HepG2 (cell line): ENCODE data around the gene OR6S1. TPM values are rescaled to one million over a fixed set of nuclear protein-coding genes. Genes with fewer than 3 reads are reported as not detected.
A peak's percentile ranks its signal among the peaks of the same experiment; 100 is the strongest.

Experiments
- ARNT ChIP-seq: fragments of 450-650 bp; IDR thresholded peaks from 2 replicates; pipeline ENCODE4 v1.6.1; 2017
- PAWR ChIP-seq: sonication (generic); formaldehyde crosslinking; IDR thresholded peaks from 2 replicates; pipeline ENCODE4 v1.4.0; 2020; ENCODE audit warnings: missing genetic modification reagents, mild to moderate bottlenecking, borderline replicate concordance
- PHF21A ChIP-seq: sonication (generic); formaldehyde crosslinking; IDR thresholded peaks from 2 replicates; pipeline ENCODE4 v1.5.0; 2020; ENCODE audit warnings: mild to moderate bottlenecking, missing genetic modification reagents
- SIX1 ChIP-seq: sonication (generic); formaldehyde crosslinking; IDR thresholded peaks from 2 replicates; pipeline ENCODE4 v1.4.0; 2020; ENCODE audit warnings: missing genetic modification reagents, borderline replicate concordance
- U2AF2 ChIP-seq: fragments of 200-400 bp; formaldehyde crosslinking; IDR thresholded peaks from 2 replicates; pipeline ENCODE4 v1.6.1; 2017; ENCODE audit warnings: low read depth, mild to moderate bottlenecking, low read length
- ZBED4 ChIP-seq: sonication (generic); formaldehyde crosslinking; IDR thresholded peaks from 2 replicates; pipeline ENCODE4 v1.4.0; 2020; ENCODE audit warnings: missing genetic modification reagents, borderline replicate concordance
- ZC3H13 ChIP-seq: sonication (generic); formaldehyde crosslinking; IDR thresholded peaks from 2 replicates; pipeline ENCODE4 v1.8.1; 2023; ENCODE audit warnings: mild to moderate bottlenecking, missing genetic modification reagents, moderate library complexity
- ZFP36 ChIP-seq: fragments of 150-350 bp; IDR thresholded peaks from 2 replicates; pipeline ENCODE4 v1.6.1; 2018; ENCODE audit warnings: borderline replicate concordance, low read length, low read depth; ENCODE audit not compliant: partially characterized antibody
- ZNF382 ChIP-seq: sonication (generic); formaldehyde crosslinking; IDR thresholded peaks from 2 replicates; pipeline ENCODE4 v1.5.0; 2020; ENCODE audit warnings: missing genetic modification reagents, mild to moderate bottlenecking, borderline replicate concordance
- ZNF670 ChIP-seq: sonication (generic); formaldehyde crosslinking; IDR thresholded peaks from 2 replicates; pipeline ENCODE4 v1.8.0; 2022; ENCODE audit warnings: mild to moderate bottlenecking, missing genetic modification reagents, borderline replicate concordance
- polyA plus RNA-seq, 8 experiments: library from polyadenylated mRNA; depleted of rRNA in 3 of 8; stranded (reverse) in 7 of 8; unstranded in 1 of 8; fragments of >200 nt; fragmentation: Illumina TruSeq in 4 of 8; extraction: Trizol in 4 of 8; gene quantifications; 2 replicates each; pipeline versions ENCODE4 v1.2.1 to v1.2.3, GENCODE V29; 2011 to 2016; ENCODE audit warnings: low read depth in 4 of 8, missing spikeins in 1 of 8, mixed read lengths in 1 of 8; ENCODE audit not compliant: insufficient read depth in 1 of 8
- total RNA-seq, 5 experiments: library from RNA; depleted of rRNA; stranded (reverse); fragments of >200 nt; fragmentation: Illumina TruSeq; extraction: Trizol; gene quantifications; 2 replicates each; pipeline ENCODE4 v1.2.3, GENCODE V29; 2016; ENCODE audit warnings: low read depth in 1 of 5
- TF ChIP-seq, protein P1 (sequence below): sonication (generic); formaldehyde crosslinking; IDR thresholded peaks from 2 replicates; pipeline ENCODE4 v1.4.0; 2020; ENCODE audit warnings: mild to moderate bottlenecking, missing genetic modification reagents
- TF ChIP-seq, protein P2 (sequence below): sonication (generic); formaldehyde crosslinking; IDR thresholded peaks from 2 replicates; pipeline ENCODE4 v1.8.0; 2023; ENCODE audit warnings: mild to moderate bottlenecking, missing genetic modification reagents
- TF ChIP-seq, protein P3 (sequence below): sonication (generic); formaldehyde crosslinking; conservative IDR thresholded peaks from 2 replicates; pipeline ENCODE4 v1.5.0; 2020; ENCODE audit warnings: missing genetic modification reagents

The OR6S1 gene
- total and polyA plus RNA-seq, 2 of the 13 experiments (the other 11 are each of a cell fraction or from before 2014, with no cell fraction given), result 0.09 TPM; not detected in 1

DNA sequence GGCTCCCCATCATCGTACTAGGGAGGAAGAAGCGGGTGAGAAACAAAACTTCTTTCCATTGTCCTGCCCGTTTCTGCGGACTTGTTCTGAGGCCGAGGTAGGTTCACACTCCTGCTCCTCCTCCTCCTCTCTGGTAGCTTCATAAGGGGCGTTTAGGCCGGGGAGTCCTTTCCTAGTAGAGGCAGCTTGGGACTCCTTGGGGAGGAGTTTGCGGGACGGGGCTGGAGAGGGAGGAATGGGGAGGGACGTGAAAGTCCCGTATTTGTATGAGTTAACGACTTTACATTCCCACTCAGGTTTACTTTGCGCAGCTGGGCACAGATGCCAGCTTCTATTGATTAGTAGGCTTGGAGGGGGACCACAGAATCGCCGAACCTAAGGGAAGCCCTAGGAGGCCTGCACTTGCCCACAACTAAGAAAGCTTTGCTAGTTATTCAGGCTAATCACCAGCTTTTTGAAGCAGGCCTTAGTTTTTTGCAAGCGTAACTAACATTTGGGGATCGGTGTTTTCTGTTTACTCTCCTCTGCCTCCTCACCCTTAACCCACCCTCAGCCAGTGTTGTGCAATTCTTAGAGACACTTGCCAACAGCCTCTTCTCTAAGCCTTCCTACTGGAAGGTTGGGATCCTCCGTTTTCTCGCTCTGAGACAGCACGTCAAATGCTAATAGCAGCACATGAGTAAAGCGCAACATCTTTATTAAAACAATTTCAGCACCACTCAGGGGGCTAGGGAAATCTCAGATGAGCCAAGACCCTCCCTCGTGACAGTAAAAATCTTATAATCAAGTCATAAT, 43.4 kb upstream of the OR6S1 start (continued):
- TF ChIP-seq ZC3H13 (no peak), SIX1 (CRISPR knock-in tag) (no peak), U2AF2 (no peak), ZBED4 (CRISPR knock-in tag) (no peak), ZNF670 (CRISPR knock-in tag) (peak; percentile 56; the same call in 1 of the 2 replicates), PHF21A (CRISPR knock-in tag) (no peak), ZNF382 (CRISPR knock-in tag) (no peak), ZFP36 (no peak), PAWR (no peak), ARNT (no peak)
- TF ChIP-seq, protein P1, sequence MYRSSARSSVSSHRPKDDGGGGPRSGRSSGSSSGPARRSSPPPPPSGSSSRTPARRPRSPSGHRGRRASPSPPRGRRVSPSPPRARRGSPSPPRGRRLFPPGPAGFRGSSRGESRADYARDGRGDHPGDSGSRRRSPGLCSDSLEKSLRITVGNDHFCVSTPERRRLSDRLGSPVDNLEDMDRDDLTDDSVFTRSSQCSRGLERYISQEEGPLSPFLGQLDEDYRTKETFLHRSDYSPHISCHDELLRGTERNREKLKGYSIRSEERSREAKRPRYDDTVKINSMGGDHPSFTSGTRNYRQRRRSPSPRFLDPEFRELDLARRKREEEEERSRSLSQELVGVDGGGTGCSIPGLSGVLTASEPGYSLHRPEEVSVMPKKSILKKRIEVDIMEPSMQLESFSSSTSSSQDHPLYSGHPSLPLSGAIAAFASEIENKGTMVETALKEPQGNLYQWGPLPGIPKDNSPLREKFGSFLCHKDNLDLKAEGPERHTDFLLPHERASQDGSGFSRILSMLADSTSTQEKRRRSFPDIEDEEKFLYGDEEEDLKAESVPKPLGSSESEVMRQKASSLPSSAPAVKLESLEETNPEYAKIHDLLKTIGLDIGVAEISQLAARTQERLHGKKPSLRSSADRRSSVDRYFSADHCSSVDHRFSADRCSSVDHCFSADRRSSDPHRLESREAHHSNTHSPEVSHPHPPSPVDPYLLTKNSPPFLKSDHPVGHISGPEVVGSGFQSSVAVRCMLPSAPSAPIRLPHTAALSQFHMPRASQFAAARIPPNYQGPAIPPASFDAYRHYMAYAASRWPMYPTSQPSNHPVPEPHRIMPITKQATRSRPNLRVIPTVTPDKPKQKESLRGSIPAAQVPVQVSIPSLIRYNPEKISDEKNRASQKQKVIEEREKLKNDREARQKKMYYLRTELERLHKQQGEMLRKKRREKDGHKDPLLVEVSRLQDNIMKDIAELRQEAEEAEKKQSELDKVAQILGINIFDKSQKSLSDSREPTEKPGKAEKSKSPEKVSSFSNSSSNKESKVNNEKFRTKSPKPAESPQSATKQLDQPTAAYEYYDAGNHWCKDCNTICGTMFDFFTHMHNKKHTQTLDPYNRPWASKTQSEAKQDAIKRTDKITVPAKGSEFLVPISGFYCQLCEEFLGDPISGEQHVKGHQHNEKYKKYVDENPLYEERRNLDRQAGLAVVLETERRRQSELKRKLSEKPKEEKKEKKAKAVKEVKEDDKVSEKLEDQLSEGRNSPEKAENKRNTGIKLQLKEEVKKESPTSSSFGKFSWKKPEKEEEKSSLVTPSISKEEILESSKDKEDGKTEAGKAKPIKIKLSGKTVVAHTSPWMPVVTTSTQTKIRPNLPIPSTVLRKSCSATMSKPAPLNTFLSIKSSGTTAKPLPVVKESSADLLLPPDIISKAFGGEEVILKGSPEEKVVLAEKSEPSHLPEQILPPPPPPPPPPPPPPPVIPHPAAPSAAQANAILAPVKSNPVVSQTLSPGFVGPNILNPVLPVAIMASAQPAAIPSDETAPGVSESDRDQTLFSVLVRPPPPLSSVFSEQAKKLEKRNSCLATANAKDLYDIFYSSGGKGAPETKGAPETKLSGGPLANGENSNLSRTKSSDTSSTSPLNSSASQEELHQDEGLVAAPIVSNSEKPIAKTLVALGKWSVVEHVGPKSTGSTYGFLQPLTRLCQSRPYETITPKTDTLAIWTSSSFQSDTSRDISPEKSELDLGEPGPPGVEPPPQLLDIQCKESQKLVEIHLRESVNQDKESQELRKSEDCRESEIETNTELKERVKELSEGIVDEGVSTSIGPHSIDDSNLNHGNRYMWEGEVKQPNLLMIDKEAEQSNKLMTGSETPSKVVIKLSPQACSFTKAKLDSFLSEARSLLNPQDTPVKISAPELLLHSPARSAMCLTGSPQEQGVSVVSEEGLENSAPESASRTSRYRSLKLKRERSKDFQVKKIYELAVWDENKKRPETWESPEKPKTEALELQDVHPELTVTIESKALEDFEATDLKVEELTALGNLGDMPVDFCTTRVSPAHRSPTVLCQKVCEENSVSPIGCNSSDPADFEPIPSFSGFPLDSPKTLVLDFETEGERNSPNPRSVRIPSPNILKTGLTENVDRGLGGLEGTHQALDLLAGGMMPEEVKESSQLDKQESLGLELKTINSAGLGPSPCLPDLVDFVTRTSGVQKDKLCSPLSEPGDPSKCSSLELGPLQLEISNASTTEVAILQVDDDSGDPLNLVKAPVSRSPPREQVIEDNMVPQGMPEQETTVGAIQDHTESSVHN, result no peak
- TF ChIP-seq, protein P2, sequence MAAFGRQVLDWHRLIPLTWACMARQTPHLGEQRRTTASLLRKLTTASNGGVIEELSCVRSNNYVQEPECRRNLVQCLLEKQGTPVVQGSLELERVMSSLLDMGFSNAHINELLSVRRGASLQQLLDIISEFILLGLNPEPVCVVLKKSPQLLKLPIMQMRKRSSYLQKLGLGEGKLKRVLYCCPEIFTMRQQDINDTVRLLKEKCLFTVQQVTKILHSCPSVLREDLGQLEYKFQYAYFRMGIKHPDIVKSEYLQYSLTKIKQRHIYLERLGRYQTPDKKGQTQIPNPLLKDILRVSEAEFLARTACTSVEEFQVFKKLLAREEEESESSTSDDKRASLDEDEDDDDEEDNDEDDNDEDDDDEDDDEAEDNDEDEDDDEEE (CRISPR knock-in tag), result no peak
- TF ChIP-seq, protein P3, sequence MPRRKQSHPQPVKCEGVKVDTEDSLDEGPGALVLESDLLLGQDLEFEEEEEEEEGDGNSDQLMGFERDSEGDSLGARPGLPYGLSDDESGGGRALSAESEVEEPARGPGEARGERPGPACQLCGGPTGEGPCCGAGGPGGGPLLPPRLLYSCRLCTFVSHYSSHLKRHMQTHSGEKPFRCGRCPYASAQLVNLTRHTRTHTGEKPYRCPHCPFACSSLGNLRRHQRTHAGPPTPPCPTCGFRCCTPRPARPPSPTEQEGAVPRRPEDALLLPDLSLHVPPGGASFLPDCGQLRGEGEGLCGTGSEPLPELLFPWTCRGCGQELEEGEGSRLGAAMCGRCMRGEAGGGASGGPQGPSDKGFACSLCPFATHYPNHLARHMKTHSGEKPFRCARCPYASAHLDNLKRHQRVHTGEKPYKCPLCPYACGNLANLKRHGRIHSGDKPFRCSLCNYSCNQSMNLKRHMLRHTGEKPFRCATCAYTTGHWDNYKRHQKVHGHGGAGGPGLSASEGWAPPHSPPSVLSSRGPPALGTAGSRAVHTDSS (CRISPR knock-in tag), result no peak
